Right ventricle myocardium inferior (tissue), 1 donor: ENCODE measurements around the gene BSND. TPM values are rescaled to one million over a fixed set of nuclear protein-coding genes. Genes with fewer than 3 reads are reported as not detected.

Source experiments
- ATAC-seq: fragments of 200-7000 bp; cut with Tn5 transposase; one replicate; pipeline ENCODE4 v1.9.1; 2020; ENCODE audit warnings: mild to moderate bottlenecking, moderate library complexity
- DNase-seq: peaks from one replicate; pipeline ENCODE4 v3.0.0; 2021; ENCODE audit errors: missing footprints
- intact Hi-C: fragments of 100-400 bp; cut with DNase I; formaldehyde crosslinking; loops from one replicate; pipeline ENCODE4 v1.11.0; 2022
- total RNA-seq: library from RNA; stranded (reverse); fragmentation: NEBNext Ultra II Directional; extraction: Animal tissue kit (Norgen Biotek cat#: 25700); gene quantifications from one replicate; pipeline ENCODE4 v1.2.1, GENCODE V29; 2021
- donor health status: DM: no; HTN: yes; CAD: no; lungs with severe emphysema.

Gene BSND
- total RNA-seq, 1 donor from 2014 or later, result not detected

- DNase-seq (no peak), ATAC-seq (peak; percentile 21)
- intact Hi-C loops, result no loop called here
Measured at GRCh38 chr1:55052221-55053142, 53.7 kb downstream of the BSND start.

GRCh38 chr1:55053265-55053954 is 54.7 kb downstream of the BSND start:
- DNase-seq (no peak), ATAC-seq (peak; percentile 37)
- intact Hi-C loops, result no loop called here

GRCh38 chr1:55054396-55054795 is 55.7 kb downstream of the BSND start:
- no peak for ATAC-seq
- no peak for DNase-seq
- intact Hi-C loops, result no loop called here

- intact Hi-C loops, result no loop called here
- DNase-seq (no peak), ATAC-seq (no peak)
Measured at GRCh38 chr1:55055084-55055882, 56.5 kb downstream of the BSND start.

- DNase-seq, result no peak
- ATAC-seq, result no peak
- intact Hi-C loops, result no loop called here
Measured at GRCh38 chr1:55055951-55056631, 57.4 kb downstream of the BSND start.

DNA sequence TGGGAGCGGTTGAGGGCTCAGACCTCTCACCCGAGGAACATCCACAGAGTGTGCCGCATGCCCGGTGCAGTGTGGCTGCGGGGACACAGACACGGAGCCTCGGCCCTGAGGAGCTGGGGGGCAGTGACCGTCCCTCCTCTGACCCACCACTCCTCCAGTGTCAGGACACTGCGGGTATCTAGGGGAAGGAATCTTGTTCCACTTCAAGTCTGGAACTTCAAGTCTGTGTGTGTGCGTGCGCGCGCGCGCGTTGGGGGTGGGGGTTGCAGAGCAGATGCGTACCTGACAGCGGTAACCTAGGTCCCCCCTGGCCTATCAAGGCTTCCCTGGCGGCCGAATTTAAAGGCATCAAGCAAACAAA is 57.9 kb downstream of the BSND start:
- ATAC-seq (no peak), DNase-seq (no peak)
- intact Hi-C loops, result no loop called here

- DNase-seq (no peak), ATAC-seq (no peak)
- intact Hi-C loops, result no loop called here
Measured at GRCh38 chr1:55057270-55057955, 58.7 kb downstream of the BSND start.

GRCh38 chr1:55057956-55058298 is 59.2 kb downstream of the BSND start:
- DNase-seq (no peak), ATAC-seq (no peak)
- intact Hi-C loops, result no loop called here

GRCh38 chr1:55059302-55060132 is 60.8 kb downstream of the BSND start:
- DNase-seq (no peak), ATAC-seq (no peak)
- intact Hi-C loops, result no loop called here

- ATAC-seq, result no peak
- no peak for DNase-seq
- intact Hi-C loops, result no loop called here
Measured at GRCh38 chr1:55060133-55060999, 61.6 kb downstream of the BSND start.

DNA sequence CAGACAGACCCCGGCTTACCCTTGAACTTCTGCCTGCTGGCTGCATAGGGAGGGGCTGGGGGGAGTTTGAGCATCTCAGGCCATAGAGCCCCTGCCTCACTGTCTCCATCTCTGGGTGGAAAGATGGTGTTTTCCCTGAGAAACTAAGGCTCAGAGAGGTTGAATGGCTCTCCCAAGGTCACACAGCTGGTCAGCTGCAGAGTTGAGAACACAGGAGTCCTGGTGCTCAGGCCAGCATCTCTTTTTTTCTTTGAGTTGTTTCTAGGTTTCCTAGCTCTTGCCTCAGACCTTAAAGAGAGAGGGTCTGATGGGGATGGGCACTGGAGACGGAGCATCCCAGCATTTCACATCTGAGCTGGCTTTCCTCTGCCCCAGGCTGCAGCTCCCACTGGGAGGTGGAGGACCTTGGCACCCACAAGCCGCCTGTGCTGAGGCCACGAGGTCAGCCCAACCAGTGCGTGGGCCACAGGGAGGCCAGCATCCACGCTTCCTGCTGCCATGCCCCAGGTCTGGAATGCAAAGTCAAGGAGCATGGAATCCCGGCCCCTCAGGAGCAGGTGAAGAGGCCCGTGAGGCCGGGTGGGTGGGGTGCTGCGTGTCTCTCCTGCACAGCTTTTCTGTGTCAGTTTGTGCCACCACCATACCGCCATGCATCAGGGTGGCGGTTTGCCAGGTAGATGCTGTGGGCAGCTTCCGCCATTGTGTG is 62.4 kb downstream of the BSND start:
- DNase-seq, result no peak
- intact Hi-C loops, result no loop called here
- ATAC-seq, result no peak

Other genes starting within 250 kb of the BSND start
- gene PARS2, start 234.4 kb upstream of the BSND start, total RNA-seq, result 4.2 TPM
- not detected for gene TTC22, start 197.6 kb upstream of the BSND start, total RNA-seq
- gene DHCR24, start 111.7 kb upstream of the BSND start, total RNA-seq, result 12.0 TPM
- not detected for gene TMEM61, start 18.3 kb upstream of the BSND start, total RNA-seq
- not detected for gene PCSK9, start 40.6 kb downstream of the BSND start, total RNA-seq
- gene USP24, start 216.4 kb downstream of the BSND start, total RNA-seq, result 34.5 TPM